ENCODE data around the gene ASTL.

ASTL gene

DNA sequence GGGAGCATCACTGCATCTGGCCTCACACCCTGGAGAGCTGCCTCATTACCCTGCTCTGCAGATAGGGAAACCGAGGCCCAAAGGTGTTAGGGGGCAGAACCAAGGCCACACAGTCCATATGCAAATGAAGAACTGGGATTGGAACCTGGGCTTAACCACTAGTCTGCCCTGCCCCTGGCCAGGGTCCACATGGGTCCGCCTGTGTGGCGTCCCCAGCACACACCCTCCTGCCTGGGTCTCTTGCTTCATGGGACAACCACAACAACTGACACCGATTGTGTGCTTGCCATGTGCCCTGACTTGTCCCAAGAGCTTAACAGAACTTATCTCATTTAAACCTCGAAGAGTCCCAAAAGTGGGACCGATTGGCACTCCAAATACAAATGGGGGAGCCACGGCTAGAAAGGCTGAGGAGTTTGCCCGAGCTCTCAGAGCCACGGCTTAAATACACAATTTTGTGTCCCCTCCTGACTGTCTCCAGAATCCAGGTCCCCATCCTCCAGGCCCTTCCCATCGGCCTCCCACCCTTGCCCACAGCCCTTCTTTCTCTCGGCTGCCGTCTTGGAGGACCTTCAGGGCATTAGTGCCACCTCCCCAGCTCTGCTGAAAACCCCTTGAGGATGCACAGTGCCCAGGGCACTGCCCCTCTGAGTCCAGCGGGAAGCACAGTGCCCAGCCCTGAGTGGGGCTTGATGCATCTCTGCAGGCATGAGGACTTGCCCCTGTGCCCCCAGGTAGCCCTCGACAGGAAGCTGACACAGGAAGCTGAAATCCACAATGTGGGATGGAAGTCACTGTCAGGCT lies 12.7 kb upstream of the ASTL start:
- Histone ChIP-seq H3K27ac (no peak overlapping the region), H3K9me3 (no peaks in the 10 kb centered on the region), H3K4me1 (ENCODE audit: control insufficient read depth in 1 of 2, insufficient read depth in 1 of 2, low read depth in 1 of 2, low read length in 1 of 2) (peaks cover 31% of the 10 kb centered on the region in 2 experiments), H3K4me3 (ENCODE audit: low read depth in 1 of 2, low read length in 1 of 2) (no peak overlapping the region), H3K36me3 (no peaks in the 10 kb centered on the region), H3K27me3 (no peaks in the 10 kb centered on the region)
- TF ChIP-seq, protein P1, sequence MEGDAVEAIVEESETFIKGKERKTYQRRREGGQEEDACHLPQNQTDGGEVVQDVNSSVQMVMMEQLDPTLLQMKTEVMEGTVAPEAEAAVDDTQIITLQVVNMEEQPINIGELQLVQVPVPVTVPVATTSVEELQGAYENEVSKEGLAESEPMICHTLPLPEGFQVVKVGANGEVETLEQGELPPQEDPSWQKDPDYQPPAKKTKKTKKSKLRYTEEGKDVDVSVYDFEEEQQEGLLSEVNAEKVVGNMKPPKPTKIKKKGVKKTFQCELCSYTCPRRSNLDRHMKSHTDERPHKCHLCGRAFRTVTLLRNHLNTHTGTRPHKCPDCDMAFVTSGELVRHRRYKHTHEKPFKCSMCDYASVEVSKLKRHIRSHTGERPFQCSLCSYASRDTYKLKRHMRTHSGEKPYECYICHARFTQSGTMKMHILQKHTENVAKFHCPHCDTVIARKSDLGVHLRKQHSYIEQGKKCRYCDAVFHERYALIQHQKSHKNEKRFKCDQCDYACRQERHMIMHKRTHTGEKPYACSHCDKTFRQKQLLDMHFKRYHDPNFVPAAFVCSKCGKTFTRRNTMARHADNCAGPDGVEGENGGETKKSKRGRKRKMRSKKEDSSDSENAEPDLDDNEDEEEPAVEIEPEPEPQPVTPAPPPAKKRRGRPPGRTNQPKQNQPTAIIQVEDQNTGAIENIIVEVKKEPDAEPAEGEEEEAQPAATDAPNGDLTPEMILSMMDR (IDR thresholded peaks at IDR 0.05): no peak

GRCh38 chr2:96150007-96150640 lies 11.8 kb upstream of the ASTL start:
- Histone ChIP-seq H3K4me3 (ENCODE audit: low read depth in 1 of 2, low read length in 1 of 2) (no peak overlapping the region), H3K27me3 (no peaks in the 10 kb centered on the region), H3K36me3 (no peaks in the 10 kb centered on the region), H3K9me3 (no peaks in the 10 kb centered on the region), H3K4me1 (ENCODE audit: control insufficient read depth in 1 of 2, insufficient read depth in 1 of 2, low read depth in 1 of 2, low read length in 1 of 2) (peaks cover 37 to 39% of the 10 kb centered on the region in 2 experiments), H3K27ac (no peak overlapping the region)
- TF ChIP-seq, protein P1 (IDR thresholded peaks at IDR 0.05): no peak

DNA sequence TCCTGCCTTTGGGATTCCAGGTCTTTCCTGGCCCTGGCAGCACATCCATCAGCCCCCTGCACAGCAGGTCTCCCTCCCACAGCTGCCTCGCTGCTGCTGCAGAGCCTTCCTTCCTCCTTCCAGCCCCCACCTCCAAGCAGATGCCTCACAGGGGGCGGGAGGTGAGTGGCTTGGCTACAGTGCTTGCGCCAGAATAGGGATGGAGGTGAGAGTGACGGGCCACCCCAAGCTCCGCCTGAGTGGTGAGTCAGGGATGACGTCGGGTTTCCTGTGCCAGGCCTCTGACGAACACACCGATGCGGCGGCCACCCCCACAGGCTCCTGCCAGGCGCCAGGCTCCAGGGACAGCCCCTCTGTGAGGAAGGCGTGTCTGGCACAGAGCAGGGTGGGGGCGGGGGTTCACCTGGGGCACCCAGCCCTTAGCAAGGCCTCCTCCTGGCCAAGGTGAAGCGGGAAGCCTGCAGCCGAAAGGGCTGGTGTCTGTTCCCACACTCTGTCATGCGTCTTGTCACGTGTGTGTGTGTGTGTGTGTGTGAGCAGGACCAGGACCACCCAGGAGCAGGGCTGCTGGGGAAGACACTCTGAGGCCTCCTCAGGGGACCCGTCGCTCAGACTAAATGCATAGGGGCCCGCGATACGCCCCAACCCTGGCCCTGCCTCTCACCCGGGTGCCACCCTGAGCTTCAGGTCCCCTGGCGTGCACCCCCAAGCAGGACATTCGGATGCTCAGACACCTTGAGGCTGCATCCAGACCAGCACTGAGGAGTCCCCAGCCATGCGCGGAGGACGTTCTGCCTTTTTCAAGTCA lies 10.3 kb upstream of the ASTL start:
- TF ChIP-seq, protein P1 (IDR thresholded peaks at IDR 0.05): peak; percentile 28
- Histone ChIP-seq H3K36me3 (no peaks in the 10 kb centered on the region), H3K4me1 (ENCODE audit: control insufficient read depth in 1 of 2, insufficient read depth in 1 of 2, low read depth in 1 of 2, low read length in 1 of 2) (peaks cover 44 to 48% of the 10 kb centered on the region in 2 experiments), H3K27ac (peak overlapping the region; percentile 53), H3K27me3 (peaks cover 9% of the 10 kb centered on the region), H3K4me3 (ENCODE audit: low read depth in 1 of 2, low read length in 1 of 2) (peak overlapping the region; percentile 35 to 52), H3K9me3 (no peaks in the 10 kb centered on the region)

GRCh38 chr2:96147593-96148201 lies 9.4 kb upstream of the ASTL start:
- Histone ChIP-seq H3K27ac (peak overlapping the region; percentile 53), H3K36me3 (no peaks in the 10 kb centered on the region), H3K4me1 (ENCODE audit: control insufficient read depth in 1 of 2, insufficient read depth in 1 of 2, low read depth in 1 of 2, low read length in 1 of 2) (peaks cover 44 to 48% of the 10 kb centered on the region in 2 experiments), H3K4me3 (ENCODE audit: low read depth in 1 of 2, low read length in 1 of 2) (peak overlapping the region in 1 of 2 experiments; percentile 35), H3K9me3 (no peaks in the 10 kb centered on the region), H3K27me3 (peaks cover 9% of the 10 kb centered on the region)
- TF ChIP-seq, protein P1 (IDR thresholded peaks at IDR 0.05): no peak

Measured in neutrophil (primary cell).